Vagina (tissue), 2 donors: ENCODE results near the gene ERCC8.

ENCODE experiments used
- CTCF ChIP-seq, 3 experiments: fragments of 450-650 bp in 2 of 3; fragments of 200-600 bp in 1 of 3; sonication (generic) in 1 of 3; IDR thresholded peaks; one replicate each; pipeline ENCODE4 v1.5.1; 2017 to 2019; ENCODE audit warnings: antibody characterized with exemption in 3 of 3, mild to moderate bottlenecking in 2 of 3, moderate library complexity in 2 of 3
- POLR2A ChIP-seq, 2 donors: fragments of 450-650 bp; IDR thresholded peaks; one replicate each; pipeline ENCODE4 v1.6.1; 2017; ENCODE audit warnings: antibody characterized with exemption in 2 of 2, mild to moderate bottlenecking in 2 of 2, moderate library complexity in 2 of 2
- POLR2AphosphoS5 ChIP-seq, 2 donors: sonication (generic); formaldehyde crosslinking; IDR thresholded peaks; one replicate each; pipeline ENCODE4 v1.9.0; 2017; ENCODE audit warnings: antibody characterized with exemption in 2 of 2, mild to moderate bottlenecking in 2 of 2, low read depth in 1 of 2; ENCODE audit not compliant: insufficient read depth in 1 of 2

- TF ChIP-seq CTCF (IDR thresholded peaks at IDR 0.05) (no peak), POLR2A (IDR thresholded peaks at IDR 0.05) (no peak), POLR2AphosphoS5 (IDR thresholded peaks at IDR 0.05; ENCODE audit: insufficient read depth in 1 of 2, low read depth in 1 of 2) (no peak)
Observed at GRCh38 chr5:60945813-60946187, 930 bp upstream of the ERCC8 start.
